ENCODE results near the gene SMARCD1.
A peak's percentile ranks its signal among the peaks of the same experiment; 100 is the strongest.
"Not testable (repeated sequence)": the region's sequence is repeated elsewhere in the genome, so short reads cannot be mapped to it uniquely, and the experiment has no call there.

SMARCD1 gene

GRCh38 chr12:50077099-50077498 lies 8.0 kb upstream of the SMARCD1 start:
- DNase-seq (ENCODE audit: low spot score): no peak

- DNase-seq (ENCODE audit: low spot score): no peak
These were observed 6.9 kb upstream of the SMARCD1 start for GRCh38 chr12:50078281-50078680.

- DNase-seq (ENCODE audit: low spot score): no peak
These were observed 5.4 kb upstream of the SMARCD1 start for GRCh38 chr12:50079771-50080170.

- DNase-seq (ENCODE audit: low spot score): no peak
These were observed 3.9 kb upstream of the SMARCD1 start for GRCh38 chr12:50081096-50081808.

- no peak for DNase-seq (ENCODE audit: low spot score)
These were observed 2.5 kb upstream of the SMARCD1 start for GRCh38 chr12:50082644-50083043.

- DNase-seq (ENCODE audit: low spot score): no peak
These were observed 1.8 kb upstream of the SMARCD1 start for GRCh38 chr12:50083301-50083700.

- not testable (repeated sequence) for DNase-seq (ENCODE audit: low spot score)
These were observed 750 bp upstream of the SMARCD1 start for GRCh38 chr12:50084409-50084774.

GRCh38 chr12:50085615-50086072 lies 502 bp downstream of the SMARCD1 start:
- DNase-seq (ENCODE audit: low spot score): no peak

- DNase-seq (ENCODE audit: low spot score): no peak
These were observed 1.0 kb downstream of the SMARCD1 start for GRCh38 chr12:50086148-50086547.

GRCh38 chr12:50087151-50087550 lies 2.0 kb downstream of the SMARCD1 start:
- DNase-seq (ENCODE audit: low spot score): no peak

- DNase-seq (ENCODE audit: low spot score): no peak
These were observed 2.9 kb downstream of the SMARCD1 start for GRCh38 chr12:50087995-50088394.

GRCh38 chr12:50088577-50089335 lies 3.6 kb downstream of the SMARCD1 start:
- DNase-seq (ENCODE audit: low spot score): peak; percentile 81

- DNase-seq (ENCODE audit: low spot score): no peak
These were observed 4.6 kb downstream of the SMARCD1 start for GRCh38 chr12:50089730-50090129.

GRCh38 chr12:50090391-50090790 lies 5.2 kb downstream of the SMARCD1 start:
- no peak for DNase-seq (ENCODE audit: low spot score)

- no peak for DNase-seq (ENCODE audit: low spot score)
These were observed 12.8 kb downstream of the SMARCD1 start for GRCh38 chr12:50097952-50098351.

- DNase-seq (ENCODE audit: low spot score): no peak
These were observed 14.3 kb downstream of the SMARCD1 start for GRCh38 chr12:50099302-50100008.

- no peak for DNase-seq (ENCODE audit: low spot score)
These were observed 15.4 kb downstream of the SMARCD1 start for GRCh38 chr12:50100561-50100960.

GRCh38 chr12:50101663-50102062 lies 16.5 kb downstream of the SMARCD1 start:
- DNase-seq (ENCODE audit: low spot score): no peak

GRCh38 chr12:50102131-50102531 lies 17.0 kb downstream of the SMARCD1 start:
- no peak for DNase-seq (ENCODE audit: low spot score)

GRCh38 chr12:50102646-50103309 lies 17.6 kb downstream of the SMARCD1 start:
- no peak for DNase-seq (ENCODE audit: low spot score)

- DNase-seq (ENCODE audit: low spot score): no peak
These were observed 18.2 kb downstream of the SMARCD1 start for GRCh38 chr12:50103351-50103750.

GRCh38 chr12:50103767-50104321 lies 18.7 kb downstream of the SMARCD1 start, which contains the start of gene GPD1:
Gene GPD1, plus strand, starts transcription at chr12:50104008. Its CDS starts 43 bp downstream, at chr12:50104051.
- no peak for DNase-seq (ENCODE audit: low spot score)

All from NAMALWA (cell line).